Measurements from ENCODE around the gene FGF23. TPM values are rescaled to one million over a fixed set of nuclear protein-coding genes. Genes with fewer than 3 reads are reported as not detected.

FGF23 gene
- total and polyA plus RNA-seq, 3 experiments from 2014 or later: not detected

- Mint-ChIP-seq H3K4me1 (peaks cover 6 to 10% (median 10%) of the 10 kb centered on the region in 3 donors), H3K27ac (peak overlapping the region in 1 of 8 donors; percentile 62), H3K4me3 (no peak overlapping the region), H3K36me3 (peaks cover 0 to 22% (median 11%) of the 10 kb centered on the region in 3 donors), H3K27me3 (no peaks in the 10 kb centered on the region), H3K9me3 (no peaks in the 10 kb centered on the region)
- Histone ChIP-seq H3K4me3 (ENCODE audit: low read length) (no peak overlapping the region), H3K36me3 (ENCODE audit: insufficient read depth, low read length) (no peaks in the 10 kb centered on the region), H3K27ac (ENCODE audit: low read depth, low read length) (no peak overlapping the region), H3K9me3 (ENCODE audit: low read length) (no peaks in the 10 kb centered on the region), H3K4me1 (ENCODE audit: insufficient read depth, low read length) (no peaks in the 10 kb centered on the region), H3K27me3 (ENCODE audit: insufficient read depth, low read length, poor library complexity, severe bottlenecking) (no peaks in the 10 kb centered on the region)
- ChIA-PET CTCF (interaction anchor here (0.7 kb wide), 1 partner anchor 244 kb away, joined by 3 read pairs; no protein-coding TSS in a partner anchor), POLR2A (no interaction called here)
- DNase-seq: no peak
Measured at GRCh38 chr12:4355156-4356040, 24.1 kb downstream of the FGF23 start.

GRCh38 chr12:4353785-4354208, 25.7 kb downstream of the FGF23 start:
- Histone ChIP-seq H3K27ac (ENCODE audit: low read depth, low read length) (no peak overlapping the region), H3K36me3 (ENCODE audit: insufficient read depth, low read length) (no peaks in the 10 kb centered on the region), H3K27me3 (ENCODE audit: insufficient read depth, low read length, poor library complexity, severe bottlenecking) (no peaks in the 10 kb centered on the region), H3K4me1 (ENCODE audit: insufficient read depth, low read length) (no peaks in the 10 kb centered on the region), H3K9me3 (ENCODE audit: low read length) (no peaks in the 10 kb centered on the region), H3K4me3 (ENCODE audit: low read length) (no peak overlapping the region)
- ChIA-PET POLR2A (no interaction called here), CTCF (interaction anchor here (1.0 to 1.2 kb wide), 2 partner anchors 19 to 406 kb away, joined by 4 to 5 read pairs; no protein-coding TSS in a partner anchor)
- peak overlapping the region in 4 of 8 donors; percentile 29 to 77 (median 62) for H3K27ac Mint-ChIP-seq
- peaks cover 6 to 10% (median 10%) of the 10 kb centered on the region in 3 donors for H3K4me1 Mint-ChIP-seq
- H3K9me3 Mint-ChIP-seq: no peaks in the 10 kb centered on the region
- peak overlapping the region in 1 of 7 donors; percentile 33 for H3K4me3 Mint-ChIP-seq
- no peaks in the 10 kb centered on the region for H3K27me3 Mint-ChIP-seq
- peaks cover 0 to 34% (median 12%) of the 10 kb centered on the region in 3 donors for H3K36me3 Mint-ChIP-seq
- peak; percentile 36 to 68 (median 54) for DNase-seq

GRCh38 chr12:4346931-4347330, 32.6 kb downstream of the FGF23 start:
- POLR2A ChIA-PET: no interaction called here
- Histone ChIP-seq H3K4me1 (ENCODE audit: insufficient read depth, low read length) (no peaks in the 10 kb centered on the region), H3K36me3 (ENCODE audit: insufficient read depth, low read length) (no peaks in the 10 kb centered on the region), H3K9me3 (ENCODE audit: low read length) (no peaks in the 10 kb centered on the region), H3K27me3 (ENCODE audit: insufficient read depth, low read length, poor library complexity, severe bottlenecking) (no peaks in the 10 kb centered on the region), H3K4me3 (ENCODE audit: low read length) (no peak overlapping the region), H3K27ac (ENCODE audit: low read depth, low read length) (no peak overlapping the region)
- DNase-seq: no peak
- no peaks in the 10 kb centered on the region for H3K27me3 Mint-ChIP-seq
- H3K36me3 Mint-ChIP-seq: peaks cover 5 to 33% (median 13%) of the 10 kb centered on the region in 3 donors
- CTCF ChIA-PET: no interaction called here
- no peak overlapping the region for H3K4me3 Mint-ChIP-seq
- no peaks in the 10 kb centered on the region for H3K4me1 Mint-ChIP-seq
- H3K9me3 Mint-ChIP-seq: no peaks in the 10 kb centered on the region
- peak overlapping the region in 2 of 8 donors; percentile 6 to 67 for H3K27ac Mint-ChIP-seq

- Histone ChIP-seq H3K4me3 (ENCODE audit: low read length) (no peak overlapping the region), H3K4me1 (ENCODE audit: insufficient read depth, low read length) (no peaks in the 10 kb centered on the region), H3K27ac (ENCODE audit: low read depth, low read length) (no peak overlapping the region), H3K36me3 (ENCODE audit: insufficient read depth, low read length) (peaks cover under 1% of the 10 kb centered on the region), H3K9me3 (ENCODE audit: low read length) (no peaks in the 10 kb centered on the region), H3K27me3 (ENCODE audit: insufficient read depth, low read length, poor library complexity, severe bottlenecking) (no peaks in the 10 kb centered on the region)
- POLR2A ChIA-PET: no interaction called here
- no peaks in the 10 kb centered on the region for H3K9me3 Mint-ChIP-seq
- H3K4me1 Mint-ChIP-seq: peaks cover 6 to 27% (median 14%) of the 10 kb centered on the region in 3 donors
- peaks cover 12 to 53% (median 21%) of the 10 kb centered on the region in 3 donors for H3K36me3 Mint-ChIP-seq
- DNase-seq: no peak
- CTCF ChIA-PET: no interaction called here
- H3K27me3 Mint-ChIP-seq: no peaks in the 10 kb centered on the region
- no peak overlapping the region for H3K27ac Mint-ChIP-seq
- no peak overlapping the region for H3K4me3 Mint-ChIP-seq
Measured at GRCh38 chr12:4331842-4332241, 47.7 kb downstream of the FGF23 start.

- no peaks in the 10 kb centered on the region for H3K9me3 ChIP-seq (ENCODE audit: low read length)
- Mint-ChIP-seq H3K27me3 (no peaks in the 10 kb centered on the region), H3K9me3 (no peaks in the 10 kb centered on the region), H3K4me1 (peaks cover 7 to 27% (median 16%) of the 10 kb centered on the region in 3 donors), H3K4me3 (no peak overlapping the region), H3K27ac (peak overlapping the region in 2 of 8 donors; percentile 9 to 71), H3K36me3 (peaks cover 12 to 47% (median 16%) of the 10 kb centered on the region in 3 donors)
- no peaks in the 10 kb centered on the region for H3K4me1 ChIP-seq (ENCODE audit: insufficient read depth, low read length)
- no peaks in the 10 kb centered on the region for H3K36me3 ChIP-seq (ENCODE audit: insufficient read depth, low read length)
- H3K27me3 ChIP-seq (ENCODE audit: insufficient read depth, low read length, poor library complexity, severe bottlenecking): no peaks in the 10 kb centered on the region
- H3K4me3 ChIP-seq (ENCODE audit: low read length): no peak overlapping the region
- ChIA-PET POLR2A (no interaction called here), CTCF (interaction anchor here (1.0 kb wide), 1 partner anchor 9 kb away, joined by 3 read pairs; no protein-coding TSS in a partner anchor)
- H3K27ac ChIP-seq (ENCODE audit: low read depth, low read length): no peak overlapping the region
- no peak for DNase-seq
Measured at GRCh38 chr12:4331221-4331620, 48.3 kb downstream of the FGF23 start.

GRCh38 chr12:4330203-4330602, 49.3 kb downstream of the FGF23 start:
- DNase-seq: no peak
- H3K4me3 Mint-ChIP-seq: no peak overlapping the region
- no peaks in the 10 kb centered on the region for H3K9me3 Mint-ChIP-seq
- H3K9me3 ChIP-seq (ENCODE audit: low read length): no peaks in the 10 kb centered on the region
- H3K4me1 ChIP-seq (ENCODE audit: insufficient read depth, low read length): no peaks in the 10 kb centered on the region
- ChIA-PET CTCF (no interaction called here), POLR2A (no interaction called here)
- H3K36me3 Mint-ChIP-seq: peaks cover 4 to 41% (median 10%) of the 10 kb centered on the region in 3 donors
- no peak overlapping the region for H3K27ac ChIP-seq (ENCODE audit: low read depth, low read length)
- no peaks in the 10 kb centered on the region for H3K27me3 ChIP-seq (ENCODE audit: insufficient read depth, low read length, poor library complexity, severe bottlenecking)
- H3K27me3 Mint-ChIP-seq: no peaks in the 10 kb centered on the region
- H3K36me3 ChIP-seq (ENCODE audit: insufficient read depth, low read length): no peaks in the 10 kb centered on the region
- no peak overlapping the region for H3K4me3 ChIP-seq (ENCODE audit: low read length)
- H3K27ac Mint-ChIP-seq: no peak overlapping the region
- H3K4me1 Mint-ChIP-seq: peaks cover 11 to 23% (median 20%) of the 10 kb centered on the region in 3 donors

- ChIA-PET CTCF (no interaction called here), POLR2A (no interaction called here)
- H3K4me3 ChIP-seq (ENCODE audit: low read length): no peak overlapping the region
- Mint-ChIP-seq H3K4me3 (no peak overlapping the region), H3K9me3 (no peaks in the 10 kb centered on the region), H3K4me1 (peaks cover 24 to 42% (median 40%) of the 10 kb centered on the region in 3 donors), H3K27ac (no peak overlapping the region), H3K27me3 (no peaks in the 10 kb centered on the region), H3K36me3 (peaks cover 0 to 24% (median 6%) of the 10 kb centered on the region in 3 donors)
- no peaks in the 10 kb centered on the region for H3K27me3 ChIP-seq (ENCODE audit: insufficient read depth, low read length, poor library complexity, severe bottlenecking)
- no peak overlapping the region for H3K27ac ChIP-seq (ENCODE audit: low read depth, low read length)
- no peaks in the 10 kb centered on the region for H3K9me3 ChIP-seq (ENCODE audit: low read length)
- no peaks in the 10 kb centered on the region for H3K36me3 ChIP-seq (ENCODE audit: insufficient read depth, low read length)
- peaks cover 6% of the 10 kb centered on the region for H3K4me1 ChIP-seq (ENCODE audit: insufficient read depth, low read length)
- no peak for DNase-seq
Measured at GRCh38 chr12:4327293-4327692, 52.2 kb downstream of the FGF23 start.

- Mint-ChIP-seq H3K4me1 (peaks cover 29 to 53% (median 47%) of the 10 kb centered on the region in 3 donors), H3K9me3 (no peaks in the 10 kb centered on the region), H3K36me3 (peaks cover 0 to 23% (median 2%) of the 10 kb centered on the region in 3 donors), H3K4me3 (peak overlapping the region in 2 of 7 donors; percentile 13 to 30), H3K27me3 (no peaks in the 10 kb centered on the region), H3K27ac (peak overlapping the region in 1 of 8 donors; percentile 22)
- Histone ChIP-seq H3K27me3 (ENCODE audit: insufficient read depth, low read length, poor library complexity, severe bottlenecking) (no peaks in the 10 kb centered on the region), H3K27ac (ENCODE audit: low read depth, low read length) (no peak overlapping the region), H3K4me3 (ENCODE audit: low read length) (no peak overlapping the region), H3K36me3 (ENCODE audit: insufficient read depth, low read length) (no peaks in the 10 kb centered on the region), H3K4me1 (ENCODE audit: insufficient read depth, low read length) (peaks cover 16% of the 10 kb centered on the region), H3K9me3 (ENCODE audit: low read length) (no peaks in the 10 kb centered on the region)
- ChIA-PET CTCF (no interaction called here), POLR2A (no interaction called here)
- DNase-seq: no peak
Measured at GRCh38 chr12:4325966-4326365, 53.5 kb downstream of the FGF23 start.
